Lower lobe of right lung (tissue), 2 donors: ENCODE measurements around the gene KRT80. TPM values are rescaled to one million over a fixed set of nuclear protein-coding genes. Genes with fewer than 3 reads are reported as not detected.

Source experiments
- ATAC-seq, 2 donors: fragments of 200-7000 bp; cut with Tn5 transposase; one replicate each; pipeline ENCODE4 v1.9.1; 2020 to 2022; ENCODE audit warnings: mild to moderate bottlenecking in 2 of 2, moderate library complexity in 2 of 2
- DNase-seq: peaks from one replicate; pipeline ENCODE4 v3.0.0-alpha.2; 2020
- H3K27ac ChIP-seq: fragments of 200-600 bp; one replicate; pipeline ENCODE4 v1.8.0; 2022
- H3K27me3 ChIP-seq: fragments of 200-600 bp; one replicate; pipeline ENCODE4 v1.8.0; 2022; ENCODE audit warnings: low read depth
- H3K36me3 ChIP-seq: fragments of 200-600 bp; one replicate; pipeline ENCODE4 v1.8.0; 2022; ENCODE audit warnings: mild to moderate bottlenecking
- H3K4me1 ChIP-seq: fragments of 200-600 bp; one replicate; pipeline ENCODE4 v1.8.0; 2022
- H3K4me3 ChIP-seq: fragments of 200-600 bp; one replicate; pipeline ENCODE4 v1.8.0; 2022; ENCODE audit warnings: mild to moderate bottlenecking
- H3K9me3 ChIP-seq: fragments of 200-600 bp; one replicate; pipeline ENCODE4 v1.8.0; 2022
- CTCF ChIP-seq: fragments of 200-600 bp; IDR thresholded peaks from one replicate; pipeline ENCODE4 v1.8.0; 2022; ENCODE audit warnings: antibody characterized with exemption, mild to moderate bottlenecking
- intact Hi-C: fragments of 100-400 bp; cut with DNase I; formaldehyde crosslinking; loops from one replicate; pipeline ENCODE4 v1.11.0; 2022
- total RNA-seq: library from RNA; stranded (reverse); fragmentation: NEBNext Ultra II Directional; extraction: Animal tissue kit (Norgen Biotek cat#: 25700); gene quantifications from one replicate; pipeline ENCODE4 v1.2.1, GENCODE V29; 2021
- donor health status: DM: no; HTN: yes; CAD: no; lungs with severe emphysema.

KRT80 gene
- total RNA-seq, 1 donor from 2014 or later, result 3.0 TPM

- Histone ChIP-seq H3K4me1 (peaks cover 57% of the 10 kb centered on the region), H3K27ac (no peak overlapping the region), H3K36me3 (no peaks in the 10 kb centered on the region), H3K27me3 (no peaks in the 10 kb centered on the region), H3K4me3 (no peak overlapping the region), H3K9me3 (no peaks in the 10 kb centered on the region)
- TF ChIP-seq CTCF, result no peak
- ATAC-seq, result no peak
- intact Hi-C loops, result no loop called here
- DNase-seq, result no peak
These were observed 2.2 kb downstream of the KRT80 start for GRCh38 chr12:52189376-52190174.

- Histone ChIP-seq H3K27ac (no peak overlapping the region), H3K27me3 (no peaks in the 10 kb centered on the region), H3K4me1 (peaks cover 48% of the 10 kb centered on the region), H3K9me3 (no peaks in the 10 kb centered on the region), H3K4me3 (no peak overlapping the region), H3K36me3 (no peaks in the 10 kb centered on the region)
- intact Hi-C loops, result no loop called here
- TF ChIP-seq CTCF, result no peak
- DNase-seq, result no peak
- no peak for ATAC-seq
These were observed 3.2 kb downstream of the KRT80 start for GRCh38 chr12:52188658-52189057.

- no peak for DNase-seq
- no peaks in the 10 kb centered on the region for H3K9me3 ChIP-seq
- TF ChIP-seq CTCF, result no peak
- no peaks in the 10 kb centered on the region for H3K36me3 ChIP-seq
- H3K27ac ChIP-seq, result no peak overlapping the region
- no peak overlapping the region for H3K4me3 ChIP-seq
- peaks cover 38% of the 10 kb centered on the region for H3K4me1 ChIP-seq
- intact Hi-C loops, result no loop called here
- no peaks in the 10 kb centered on the region for H3K27me3 ChIP-seq
- no peak for ATAC-seq
These were observed 4.2 kb downstream of the KRT80 start for GRCh38 chr12:52187640-52188039.

- DNase-seq (no peak), ATAC-seq (no peak)
- Histone ChIP-seq H3K27me3 (no peaks in the 10 kb centered on the region), H3K27ac (no peak overlapping the region), H3K9me3 (no peaks in the 10 kb centered on the region), H3K36me3 (no peaks in the 10 kb centered on the region), H3K4me1 (peaks cover 33% of the 10 kb centered on the region), H3K4me3 (no peak overlapping the region)
- intact Hi-C loops, result no loop called here
- no peak for TF ChIP-seq CTCF
These were observed 4.6 kb downstream of the KRT80 start for GRCh38 chr12:52187206-52187605.

- Histone ChIP-seq H3K9me3 (no peaks in the 10 kb centered on the region), H3K27me3 (no peaks in the 10 kb centered on the region), H3K4me3 (no peak overlapping the region), H3K27ac (no peak overlapping the region), H3K4me1 (peaks cover 24% of the 10 kb centered on the region), H3K36me3 (no peaks in the 10 kb centered on the region)
- no peak for ATAC-seq
- intact Hi-C loops, result no loop called here
- no peak for TF ChIP-seq CTCF
- no peak for DNase-seq
These were observed 5.5 kb downstream of the KRT80 start for GRCh38 chr12:52186118-52186840.
